ENCODE data around the gene DNAH7. TPM values are rescaled to one million over a fixed set of nuclear protein-coding genes. Genes with fewer than 3 reads are reported as not detected.

The DNAH7 gene
- polyA plus RNA-seq, 1 donor (not counting 4 experiments of a cell fraction or from before 2014, with no cell fraction given): 0.17 TPM

GRCh38 chr2:196040218-196040617, 28.4 kb downstream of the DNAH7 start:
- no peaks in the 10 kb centered on the region for H4K20me1 ChIP-seq (ENCODE audit: control insufficient read depth, extremely low read depth, insufficient read depth, low read length)
- H3K27me3 ChIP-seq (ENCODE audit: control insufficient read depth, extremely low read depth, insufficient read depth, low read length): no peaks in the 10 kb centered on the region
- no peak overlapping the region for H3K27ac ChIP-seq (ENCODE audit: control insufficient read depth, insufficient read depth, low read length)
- H3K79me2 ChIP-seq (ENCODE audit: control insufficient read depth, insufficient read depth, low read length): no peaks in the 10 kb centered on the region
- H3K9me3 ChIP-seq (ENCODE audit: control insufficient read depth, low read depth, low read length): no peaks in the 10 kb centered on the region
- dilution Hi-C loops (cut with MboI; ENCODE audit: extremely low pct_ligation_motif_present, low sequenced_read_pairs): no loop called here
- H3K9ac ChIP-seq (ENCODE audit: control insufficient read depth, extremely low read depth, insufficient read depth, low read length): no peak overlapping the region
- FAIRE-seq: no peak
- no peak for DNase-seq (ENCODE audit: low read depth, low spot score)
- no peaks in the 10 kb centered on the region for H3K36me3 ChIP-seq (ENCODE audit: control insufficient read depth in 2 of 2, extremely low read depth in 1 of 2, insufficient read depth in 2 of 2, low read length in 2 of 2)
- H3K4me3 ChIP-seq (ENCODE audit: control insufficient read depth in 2 of 3, extremely low read depth in 1 of 3, insufficient read depth in 2 of 3, low read depth in 1 of 3, low read length in 3 of 3): no peak overlapping the region
- no peaks in the 10 kb centered on the region for H3K4me1 ChIP-seq (ENCODE audit: control insufficient read depth, extremely low read depth, insufficient read depth, low read length)
- TF ChIP-seq CTCF (optimal IDR thresholded peaks at IDR 0.05 in 1 of 3, IDR thresholded peaks at IDR 0.05 in 1 of 3, conservative IDR thresholded peaks at IDR 0.05 in 1 of 3; ENCODE audit: extremely low read depth in 1 of 3, insufficient read depth in 2 of 3, low read length in 3 of 3) (no peak), EZH2 (IDR thresholded peaks at IDR 0.05; ENCODE audit: low read length) (no peak)
- no peak overlapping the region for H3K4me2 ChIP-seq (ENCODE audit: control insufficient read depth, extremely low read depth, insufficient read depth, low read depth, low read length)
- H3K9me1 ChIP-seq (ENCODE audit: control insufficient read depth, extremely low read depth, insufficient read depth, low read length): no peaks in the 10 kb centered on the region
- H2AFZ ChIP-seq (ENCODE audit: control insufficient read depth, low read length): no peak overlapping the region

- no peak for DNase-seq (ENCODE audit: low read depth, low spot score)
- H4K20me1 ChIP-seq (ENCODE audit: control insufficient read depth, extremely low read depth, insufficient read depth, low read length): no peaks in the 10 kb centered on the region
- no peaks in the 10 kb centered on the region for H3K4me1 ChIP-seq (ENCODE audit: control insufficient read depth, extremely low read depth, insufficient read depth, low read length)
- H3K4me2 ChIP-seq (ENCODE audit: control insufficient read depth, extremely low read depth, insufficient read depth, low read depth, low read length): no peak overlapping the region
- H2AFZ ChIP-seq (ENCODE audit: control insufficient read depth, low read length): no peak overlapping the region
- no peak for FAIRE-seq
- H3K36me3 ChIP-seq (ENCODE audit: control insufficient read depth in 2 of 2, extremely low read depth in 1 of 2, insufficient read depth in 2 of 2, low read length in 2 of 2): no peaks in the 10 kb centered on the region
- H3K27me3 ChIP-seq (ENCODE audit: control insufficient read depth, extremely low read depth, insufficient read depth, low read length): no peaks in the 10 kb centered on the region
- no peaks in the 10 kb centered on the region for H3K9me3 ChIP-seq (ENCODE audit: control insufficient read depth, low read depth, low read length)
- dilution Hi-C loops (cut with MboI; ENCODE audit: extremely low pct_ligation_motif_present, low sequenced_read_pairs): no loop called here
- H3K79me2 ChIP-seq (ENCODE audit: control insufficient read depth, insufficient read depth, low read length): no peaks in the 10 kb centered on the region
- H3K9ac ChIP-seq (ENCODE audit: control insufficient read depth, extremely low read depth, insufficient read depth, low read length): no peak overlapping the region
- no peaks in the 10 kb centered on the region for H3K9me1 ChIP-seq (ENCODE audit: control insufficient read depth, extremely low read depth, insufficient read depth, low read length)
- H3K4me3 ChIP-seq (ENCODE audit: control insufficient read depth in 2 of 3, extremely low read depth in 1 of 3, insufficient read depth in 2 of 3, low read depth in 1 of 3, low read length in 3 of 3): no peak overlapping the region
- no peak overlapping the region for H3K27ac ChIP-seq (ENCODE audit: control insufficient read depth, insufficient read depth, low read length)
- TF ChIP-seq EZH2 (IDR thresholded peaks at IDR 0.05; ENCODE audit: low read length) (no peak), CTCF (optimal IDR thresholded peaks at IDR 0.05 in 1 of 3, IDR thresholded peaks at IDR 0.05 in 1 of 3, conservative IDR thresholded peaks at IDR 0.05 in 1 of 3; ENCODE audit: extremely low read depth in 1 of 3, insufficient read depth in 2 of 3, low read length in 3 of 3) (no peak)
These were observed 32.2 kb downstream of the DNAH7 start for GRCh38 chr2:196036442-196036841.
